SK-N-SH (cell line): ENCODE results near the gene MPZL1. TPM values are rescaled to one million over a fixed set of nuclear protein-coding genes. Genes with fewer than 3 reads are reported as not detected.

Experiments used
- CTCF ChIA-PET: fragments of 300-600, 350-600 bp; formaldehyde crosslinking; extraction: SDS; loops from one replicate; lab custom pipeline; 2021; lab: Yijun Ruan, JAX
- POLR2A ChIA-PET: fragments of 350-600 bp; sonication (Branson Sonifier 250); formaldehyde crosslinking; extraction: SDS; loops from one replicate; lab custom pipeline; 2020; ENCODE audit warnings: antibody characterized with exemption, inconsistent platforms; lab: Yijun Ruan, JAX
- DNase-seq: peaks from one replicate; pipeline ENCODE4 v3.0.0; 2012
- H2AFZ ChIP-seq: fragments of 200-600 bp; sonication (generic); 2 replicates; pipeline ENCODE4 v1.8.1; 2016; ENCODE audit warnings: antibody characterized with exemption, mild to moderate bottlenecking, low read depth
- H3F3A ChIP-seq: fragments of 200-600 bp; sonication (generic); replicated peaks from 2 replicates; pipeline ENCODE3; 2016; ENCODE audit warnings: antibody characterized with exemption, mild to moderate bottlenecking; ENCODE audit not compliant: insufficient read depth
- H3K27ac ChIP-seq, 2 experiments: fragments of 200-500 bp in 1 of 2; fragments of 200-600 bp in 1 of 2; sonication (Bioruptor generic) in 1 of 2; sonication (generic), shearing (Covaris generic) in 1 of 2; 2 replicates each; pipeline versions ENCODE4 v1.5.1 to v1.6.1; 2014 to 2016; ENCODE audit warnings: low read depth in 2 of 2, inconsistent platforms in 1 of 2, low read length in 1 of 2, mild to moderate bottlenecking in 1 of 2, mixed read lengths in 1 of 2
- H3K27me3 ChIP-seq: fragments of 200-600 bp; sonication (generic), shearing (Covaris generic); 2 replicates; pipeline ENCODE4 v1.6.1; 2016; ENCODE audit warnings: mixed run types; ENCODE audit not compliant: insufficient read depth
- H3K36me3 ChIP-seq, 2 experiments: fragments of 200-500 bp in 1 of 2; fragments of 200-600 bp in 1 of 2; sonication (Bioruptor generic) in 1 of 2; sonication (generic) in 1 of 2; replicated peaks in 1 of 2; 2 replicates each; pipeline versions ENCODE3 to v1.5.1; 2014 to 2016; ENCODE audit warnings: low read length in 1 of 2, mild to moderate bottlenecking in 1 of 2; ENCODE audit not compliant: insufficient read depth in 2 of 2, control insufficient read depth in 1 of 2
- H3K4me1 ChIP-seq, 2 experiments: fragments of 200-500 bp in 1 of 2; fragments of 200-600 bp in 1 of 2; sonication (Bioruptor generic) in 1 of 2; sonication (generic), shearing (Covaris generic) in 1 of 2; 2 replicates each; pipeline versions ENCODE4 v1.5.1 to v1.6.1; 2014 to 2016; ENCODE audit warnings: low read depth in 1 of 2, low read length in 1 of 2, mixed run types in 1 of 2; ENCODE audit not compliant: insufficient read depth in 2 of 2, control insufficient read depth in 1 of 2
- H3K4me2 ChIP-seq: fragments of 200-600 bp; sonication (generic), shearing (Covaris generic); 2 replicates; pipeline ENCODE4 v1.6.1; 2017; ENCODE audit warnings: mixed run types
- H3K4me3 ChIP-seq, 2 experiments: fragments of 200-500 bp in 1 of 2; fragments of 200-600 bp in 1 of 2; sonication (Bioruptor generic) in 1 of 2; sonication (generic), shearing (Covaris generic) in 1 of 2; 2 replicates each; pipeline versions ENCODE4 v1.5.1 to v1.8.1; 2014 to 2016; ENCODE audit warnings: low read depth in 2 of 2, inconsistent platforms in 1 of 2, low read length in 1 of 2, mild to moderate bottlenecking in 1 of 2, mixed read lengths in 1 of 2, moderate library complexity in 1 of 2
- H3K79me2 ChIP-seq: fragments of 200-600 bp; sonication (generic); 2 replicates; pipeline ENCODE4 v1.8.1; 2017; ENCODE audit warnings: mild to moderate bottlenecking; ENCODE audit not compliant: insufficient read depth
- H3K9ac ChIP-seq: fragments of 200-600 bp; sonication (generic); 2 replicates; pipeline ENCODE4 v1.6.1; 2017; ENCODE audit warnings: mixed run types
- H3K9me2 ChIP-seq: fragments of 200-600 bp; sonication (generic); 2 replicates; pipeline ENCODE4 v1.6.1; 2017; ENCODE audit warnings: mixed run types
- H3K9me3 ChIP-seq: fragments of 200-600 bp; sonication (generic); 2 replicates; pipeline ENCODE4 v1.6.1; 2017; ENCODE audit warnings: mixed run types, mild to moderate bottlenecking, moderate library complexity
- H4K20me1 ChIP-seq: fragments of 200-600 bp; sonication (generic); 2 replicates; pipeline ENCODE4 v1.6.1; 2017; ENCODE audit warnings: mild to moderate bottlenecking, mixed run types; ENCODE audit not compliant: insufficient read depth
- EP300 ChIP-seq, 2 experiments: IDR thresholded peaks; 2 replicates each; pipeline versions ENCODE4 v1.4.0 to v1.6.1; 2012; ENCODE audit warnings: borderline replicate concordance in 1 of 2, low read depth in 1 of 2, low read length in 1 of 2
- FOSL2 ChIP-seq: IDR thresholded peaks from 2 replicates; pipeline ENCODE4 v1.4.0; 2012; ENCODE audit warnings: low read depth, mild to moderate bottlenecking, moderate library complexity, borderline replicate concordance
- FOXM1 ChIP-seq: IDR thresholded peaks from 2 replicates; pipeline ENCODE4 v1.4.0; 2012; ENCODE audit warnings: low read depth, mild to moderate bottlenecking
- GABPA ChIP-seq: IDR thresholded peaks from 2 replicates; pipeline ENCODE4 v1.4.0; 2012; ENCODE audit warnings: low read depth, mild to moderate bottlenecking
- JUND ChIP-seq: IDR thresholded peaks from 2 replicates; pipeline ENCODE4 v1.4.0; 2012
- MXI1 ChIP-seq: IDR thresholded peaks from 2 replicates; pipeline ENCODE4 v1.6.1; 2012; ENCODE audit warnings: mild to moderate bottlenecking, low read depth, low read length, improper control_type of control experiment
- NFIC ChIP-seq: IDR thresholded peaks from 2 replicates; pipeline ENCODE4 v1.4.0; 2012; ENCODE audit warnings: borderline replicate concordance
- NRF1 ChIP-seq: IDR thresholded peaks from 2 replicates; pipeline ENCODE4 v1.6.1; 2012; ENCODE audit warnings: low read depth, mild to moderate bottlenecking, low read length
- POLR2AphosphoS5 ChIP-seq: IDR thresholded peaks from 2 replicates; pipeline ENCODE4 v1.6.1; 2012; ENCODE audit warnings: low read depth, low read length
- RCOR1 ChIP-seq: fragments of 150-350 bp; IDR thresholded peaks from 2 replicates; pipeline ENCODE4 v1.6.1; 2017; ENCODE audit warnings: antibody characterized with exemption, low read length
- REST ChIP-seq: IDR thresholded peaks from 2 replicates; pipeline ENCODE4 v1.6.1; 2012; ENCODE audit warnings: mild to moderate bottlenecking, low read depth, low read length, moderate library complexity
- SMC3 ChIP-seq: IDR thresholded peaks from 2 replicates; pipeline ENCODE4 v1.6.1; 2012; ENCODE audit warnings: low read depth, low read length, improper control_type of control experiment
- TEAD4 ChIP-seq: IDR thresholded peaks from 2 replicates; pipeline ENCODE4 v1.4.0; 2012; ENCODE audit warnings: mild to moderate bottlenecking, borderline replicate concordance; ENCODE audit not compliant: insufficient read depth
- WGBS: methylation state at CpG from one replicate; pipeline ENCODE4 v1.1.6; 2017; ENCODE audit warnings: low lambda C conversion rate; 5-methylcytosine and 5-hydroxymethylcytosine counted together
- polyA plus RNA-seq, 3 experiments: library from polyadenylated mRNA; depleted of rRNA; stranded (reverse); fragments of >200 nt; gene quantifications; 2 replicates each; pipeline ENCODE4 v1.2.3, GENCODE V29; 2012
- TF ChIP-seq, protein P1 (sequence below): IDR thresholded peaks from 2 replicates; pipeline ENCODE4 v1.4.0; 2012; ENCODE audit warnings: low read depth
- TF ChIP-seq, protein P2 (sequence below): fragments of 200-600 bp; sonication (generic); IDR thresholded peaks from 2 replicates; pipeline ENCODE4 v1.6.1; 2017; ENCODE audit warnings: antibody characterized with exemption, mild to moderate bottlenecking, moderate library complexity
- TF ChIP-seq, protein P3 (sequence below): IDR thresholded peaks from 2 replicates; pipeline ENCODE4 v1.4.0; 2012; ENCODE audit warnings: low read depth, borderline replicate concordance
- TF ChIP-seq, protein P4 (sequence below): IDR thresholded peaks from 2 replicates; pipeline ENCODE4; 2012

The MPZL1 gene
- polyA plus RNA-seq, 1 of the 3 experiments (the other 2 are of a cell fraction): 27.3 TPM

- ChIA-PET POLR2A (no interaction called here), CTCF (interaction anchor here (0.7 to 1.2 kb wide), 2 partner anchors 12 to 15 kb away, joined by 4 read pairs; no protein-coding TSS in a partner anchor)
- Histone ChIP-seq H4K20me1 (no peaks in the 10 kb centered on the region), H3K9me2 (no peaks in the 10 kb centered on the region), H3F3A (no peaks in the 10 kb centered on the region), H2AFZ (no peak overlapping the region), H3K4me2 (no peak overlapping the region), H3K9ac (no peak overlapping the region), H3K4me1 (no peaks in the 10 kb centered on the region), H3K27ac (no peak overlapping the region), H3K79me2 (no peaks in the 10 kb centered on the region), H3K36me3 (no peaks in the 10 kb centered on the region), H3K9me3 (no peaks in the 10 kb centered on the region), H3K4me3 (no peak overlapping the region), H3K27me3 (peaks cover 15% of the 10 kb centered on the region; the same call in 1 of the 2 replicates)
- TF ChIP-seq POLR2AphosphoS5: no peak
- no peak for TF ChIP-seq TEAD4
- TF ChIP-seq, protein P1, sequence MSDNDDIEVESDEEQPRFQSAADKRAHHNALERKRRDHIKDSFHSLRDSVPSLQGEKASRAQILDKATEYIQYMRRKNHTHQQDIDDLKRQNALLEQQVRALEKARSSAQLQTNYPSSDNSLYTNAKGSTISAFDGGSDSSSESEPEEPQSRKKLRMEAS: no peak
- TF ChIP-seq RCOR1: no peak
- TF ChIP-seq EP300 (IDR thresholded peaks at IDR 0.05; ENCODE audit: borderline replicate concordance in 1 of 2, low read depth in 1 of 2, low read length in 1 of 2): no peak
- no peak for TF ChIP-seq NRF1
- TF ChIP-seq, protein P2, sequence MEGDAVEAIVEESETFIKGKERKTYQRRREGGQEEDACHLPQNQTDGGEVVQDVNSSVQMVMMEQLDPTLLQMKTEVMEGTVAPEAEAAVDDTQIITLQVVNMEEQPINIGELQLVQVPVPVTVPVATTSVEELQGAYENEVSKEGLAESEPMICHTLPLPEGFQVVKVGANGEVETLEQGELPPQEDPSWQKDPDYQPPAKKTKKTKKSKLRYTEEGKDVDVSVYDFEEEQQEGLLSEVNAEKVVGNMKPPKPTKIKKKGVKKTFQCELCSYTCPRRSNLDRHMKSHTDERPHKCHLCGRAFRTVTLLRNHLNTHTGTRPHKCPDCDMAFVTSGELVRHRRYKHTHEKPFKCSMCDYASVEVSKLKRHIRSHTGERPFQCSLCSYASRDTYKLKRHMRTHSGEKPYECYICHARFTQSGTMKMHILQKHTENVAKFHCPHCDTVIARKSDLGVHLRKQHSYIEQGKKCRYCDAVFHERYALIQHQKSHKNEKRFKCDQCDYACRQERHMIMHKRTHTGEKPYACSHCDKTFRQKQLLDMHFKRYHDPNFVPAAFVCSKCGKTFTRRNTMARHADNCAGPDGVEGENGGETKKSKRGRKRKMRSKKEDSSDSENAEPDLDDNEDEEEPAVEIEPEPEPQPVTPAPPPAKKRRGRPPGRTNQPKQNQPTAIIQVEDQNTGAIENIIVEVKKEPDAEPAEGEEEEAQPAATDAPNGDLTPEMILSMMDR: no peak
- TF ChIP-seq FOSL2: no peak
- TF ChIP-seq FOXM1: no peak
- TF ChIP-seq, protein P3, sequence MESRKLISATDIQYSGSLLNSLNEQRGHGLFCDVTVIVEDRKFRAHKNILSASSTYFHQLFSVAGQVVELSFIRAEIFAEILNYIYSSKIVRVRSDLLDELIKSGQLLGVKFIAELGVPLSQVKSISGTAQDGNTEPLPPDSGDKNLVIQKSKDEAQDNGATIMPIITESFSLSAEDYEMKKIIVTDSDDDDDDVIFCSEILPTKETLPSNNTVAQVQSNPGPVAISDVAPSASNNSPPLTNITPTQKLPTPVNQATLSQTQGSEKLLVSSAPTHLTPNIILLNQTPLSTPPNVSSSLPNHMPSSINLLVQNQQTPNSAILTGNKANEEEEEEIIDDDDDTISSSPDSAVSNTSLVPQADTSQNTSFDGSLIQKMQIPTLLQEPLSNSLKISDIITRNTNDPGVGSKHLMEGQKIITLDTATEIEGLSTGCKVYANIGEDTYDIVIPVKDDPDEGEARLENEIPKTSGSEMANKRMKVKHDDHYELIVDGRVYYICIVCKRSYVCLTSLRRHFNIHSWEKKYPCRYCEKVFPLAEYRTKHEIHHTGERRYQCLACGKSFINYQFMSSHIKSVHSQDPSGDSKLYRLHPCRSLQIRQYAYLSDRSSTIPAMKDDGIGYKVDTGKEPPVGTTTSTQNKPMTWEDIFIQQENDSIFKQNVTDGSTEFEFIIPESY: no peak
- TF ChIP-seq, protein P4, sequence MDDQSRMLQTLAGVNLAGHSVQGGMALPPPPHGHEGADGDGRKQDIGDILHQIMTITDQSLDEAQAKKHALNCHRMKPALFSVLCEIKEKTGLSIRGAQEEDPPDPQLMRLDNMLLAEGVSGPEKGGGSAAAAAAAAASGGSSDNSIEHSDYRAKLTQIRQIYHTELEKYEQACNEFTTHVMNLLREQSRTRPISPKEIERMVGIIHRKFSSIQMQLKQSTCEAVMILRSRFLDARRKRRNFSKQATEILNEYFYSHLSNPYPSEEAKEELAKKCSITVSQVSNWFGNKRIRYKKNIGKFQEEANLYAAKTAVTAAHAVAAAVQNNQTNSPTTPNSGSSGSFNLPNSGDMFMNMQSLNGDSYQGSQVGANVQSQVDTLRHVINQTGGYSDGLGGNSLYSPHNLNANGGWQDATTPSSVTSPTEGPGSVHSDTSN: no peak
- 20% methylated on average over 1 of the region's 1 CpG for WGBS
- DNase-seq: no peak
These were observed 20.3 kb upstream of the MPZL1 start for GRCh38 chr1:167701510-167701909.

DNA sequence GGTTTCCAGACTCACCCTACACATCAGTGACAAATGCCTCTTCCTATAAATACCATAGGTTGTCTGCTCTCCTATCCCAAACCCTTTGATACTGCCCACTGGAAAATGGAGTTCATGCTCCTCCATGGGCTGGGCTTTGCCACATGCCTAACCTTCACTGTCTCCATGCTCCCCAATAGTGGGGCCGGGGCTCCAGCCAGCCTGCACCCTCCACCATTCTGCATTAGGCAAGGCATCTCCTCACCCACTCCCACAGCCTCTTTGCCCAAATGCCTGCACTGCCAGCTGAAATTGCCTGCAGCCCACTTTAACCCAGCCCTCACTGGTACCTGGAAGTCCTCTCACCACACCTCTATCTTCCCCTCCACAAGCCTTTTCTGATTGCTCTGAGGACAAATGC, 18.2 kb upstream of the MPZL1 start:
- H3K4me2 ChIP-seq: no peak overlapping the region
- DNase-seq: no peak
- no peaks in the 10 kb centered on the region for H3F3A ChIP-seq
- no peak overlapping the region for H3K27ac ChIP-seq
- no peak for TF ChIP-seq SMC3
- no peak for TF ChIP-seq POLR2AphosphoS5
- TF ChIP-seq RCOR1: no peak
- TF ChIP-seq JUND: no peak
- TF ChIP-seq NFIC: no peak
- no peak for TF ChIP-seq GABPA
- TF ChIP-seq MXI1: no peak
- TF ChIP-seq REST: no peak
- H3K9me3 ChIP-seq: no peaks in the 10 kb centered on the region
- H3K79me2 ChIP-seq: no peaks in the 10 kb centered on the region
- H3K4me1 ChIP-seq: no peaks in the 10 kb centered on the region
- no peak overlapping the region for H3K9ac ChIP-seq
- H3K4me3 ChIP-seq: no peak overlapping the region
- POLR2A ChIA-PET: no interaction called here
- CTCF ChIA-PET: interaction anchor here (1.0 to 4.4 kb wide), 2 partner anchors 15 to 103 kb away, joined by 3 to 22 read pairs; no protein-coding TSS in a partner anchor
- no peaks in the 10 kb centered on the region for H3K9me2 ChIP-seq
- no peak overlapping the region for H2AFZ ChIP-seq
- 25% methylated on average over 1 of the region's 1 CpG for WGBS
- H3K36me3 ChIP-seq: no peaks in the 10 kb centered on the region
- H3K27me3 ChIP-seq: peaks cover 15% of the 10 kb centered on the region; the same call in 1 of the 2 replicates
- H4K20me1 ChIP-seq: no peaks in the 10 kb centered on the region
